Testis (tissue), 3 donors: ENCODE data around the gene ITGB1. TPM values are rescaled to one million over a fixed set of nuclear protein-coding genes. Genes with fewer than 3 reads are reported as not detected.

Experiments
- DNase-seq: peaks from one replicate; pipeline ENCODE4 v3.0.0-alpha.2; 2019
- H3K27ac ChIP-seq, 2 donors: fragments of 200-600 bp; sonication (generic); one replicate each; pipeline ENCODE4 v1.5.1; 2019
- H3K27me3 ChIP-seq: fragments of 200-600 bp; sonication (generic); one replicate; pipeline ENCODE4 v1.5.1; 2019
- H3K36me3 ChIP-seq: fragments of 200-600 bp; sonication (generic); one replicate; pipeline ENCODE4 v1.5.1; 2017; ENCODE audit warnings: low read depth; ENCODE audit errors: missing control alignments
- H3K4me1 ChIP-seq: fragments of 200-600 bp; sonication (generic); one replicate; pipeline ENCODE4 v1.5.1; 2019
- H3K4me3 ChIP-seq, 2 donors: fragments of 200-600 bp; sonication (generic); one replicate each; pipeline ENCODE4 v1.5.1; 2017 to 2019
- H3K9me3 ChIP-seq: fragments of 200-600 bp; sonication (generic); one replicate; pipeline ENCODE4 v1.5.1; 2017
- POLR2A ChIP-seq: fragments of 450-650 bp; IDR thresholded peaks from one replicate; pipeline ENCODE4 v1.6.1; 2017; ENCODE audit warnings: antibody characterized with exemption, mild to moderate bottlenecking, moderate library complexity
- WGBS, 2 donors: methylation state at CpG; one replicate each; pipeline ENCODE4 v1.1.5; 2018; 5-methylcytosine and 5-hydroxymethylcytosine counted together
- intact Hi-C: fragments of 100-400 bp; cut with DNase I; formaldehyde crosslinking; loops from one replicate; pipeline ENCODE4 v1.15.1; 2023; ENCODE audit warnings: low total_unique reads
- polyA plus RNA-seq: library from polyadenylated mRNA; stranded (reverse); fragments of 350-450 nt; fragmentation: Illumina TruSeq; extraction: RNeasy Lipid Tissue Mini Kit (QIAGEN cat#74804); gene quantifications from one replicate; pipeline ENCODE4 v1.2.3, GENCODE V29; 2014; ENCODE audit warnings: low read depth, low replicate concordance; ENCODE audit not compliant: insufficient read depth
- total RNA-seq, 2 donors: library from RNA; depleted of rRNA; stranded (reverse); fragments of >200 nt; gene quantifications; one replicate each; pipeline ENCODE4 v1.2.3, GENCODE V29; 2016
- TF ChIP-seq, protein P1 (sequence below), 3 experiments: fragments of 450-650 bp in 2 of 3; fragments of 200-600 bp in 1 of 3; sonication (generic) in 1 of 3; IDR thresholded peaks; one replicate each; pipeline ENCODE4 v1.5.1; 2016 to 2019; ENCODE audit warnings: antibody characterized with exemption in 3 of 3, mild to moderate bottlenecking in 2 of 3, moderate library complexity in 1 of 3

Gene ITGB1
- total and polyA plus RNA-seq, 3 donors from 2014 or later = 158 to 189 (median 175) TPM

DNA sequence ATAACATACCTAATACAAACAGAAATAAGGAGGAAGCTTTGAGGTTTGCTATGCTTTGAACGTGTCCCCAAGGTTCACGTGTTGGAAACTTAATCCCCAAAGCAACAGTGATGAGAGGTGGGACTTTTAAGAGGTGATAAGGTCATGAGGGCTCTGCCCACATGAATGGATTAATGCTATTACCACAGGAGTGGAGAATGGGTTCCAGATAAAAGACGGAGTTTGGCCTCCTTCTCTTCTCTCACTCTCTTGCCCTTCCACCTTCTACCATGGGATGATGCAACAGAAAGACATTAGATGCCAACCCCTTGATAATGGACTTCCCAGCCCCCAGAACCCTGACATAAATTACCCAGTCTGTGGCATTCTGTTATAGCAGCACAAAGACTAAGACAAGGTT lies 9.6 kb downstream of the ITGB1 start:
- WGBS, 2 donors = 60 to 67% methylated on average over 3 of the region's 3 CpGs

DNA sequence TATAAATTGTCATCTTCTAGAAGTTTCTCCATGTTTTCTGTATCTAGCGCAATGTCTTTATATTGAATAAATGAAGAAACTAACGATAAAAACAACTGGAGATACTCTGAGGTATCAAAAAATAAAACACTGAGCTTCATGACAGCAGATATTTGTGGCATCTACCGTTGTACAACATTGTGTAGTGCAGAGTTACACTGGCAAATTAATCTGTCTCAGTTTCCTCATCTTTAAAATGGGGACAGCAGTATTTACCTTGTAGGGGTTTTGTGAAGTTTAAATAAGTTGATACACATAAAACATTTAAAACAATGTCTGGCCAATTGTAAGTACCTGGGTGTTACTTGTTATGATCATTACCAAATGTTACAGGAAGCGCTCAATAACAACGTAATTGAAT lies 10.4 kb downstream of the ITGB1 start:
- intact Hi-C loops = no loop called here
- 91% methylated on average over 5 of the region's 5 CpGs for WGBS, 2 donors
- Histone ChIP-seq H3K36me3 (no peaks in the 10 kb centered on the region), H3K27ac (no peak overlapping the region), H3K27me3 (no peaks in the 10 kb centered on the region), H3K4me1 (no peaks in the 10 kb centered on the region), H3K9me3 (no peaks in the 10 kb centered on the region), H3K4me3 (no peak overlapping the region)
- no peak for TF ChIP-seq POLR2A
- TF ChIP-seq, protein P1, sequence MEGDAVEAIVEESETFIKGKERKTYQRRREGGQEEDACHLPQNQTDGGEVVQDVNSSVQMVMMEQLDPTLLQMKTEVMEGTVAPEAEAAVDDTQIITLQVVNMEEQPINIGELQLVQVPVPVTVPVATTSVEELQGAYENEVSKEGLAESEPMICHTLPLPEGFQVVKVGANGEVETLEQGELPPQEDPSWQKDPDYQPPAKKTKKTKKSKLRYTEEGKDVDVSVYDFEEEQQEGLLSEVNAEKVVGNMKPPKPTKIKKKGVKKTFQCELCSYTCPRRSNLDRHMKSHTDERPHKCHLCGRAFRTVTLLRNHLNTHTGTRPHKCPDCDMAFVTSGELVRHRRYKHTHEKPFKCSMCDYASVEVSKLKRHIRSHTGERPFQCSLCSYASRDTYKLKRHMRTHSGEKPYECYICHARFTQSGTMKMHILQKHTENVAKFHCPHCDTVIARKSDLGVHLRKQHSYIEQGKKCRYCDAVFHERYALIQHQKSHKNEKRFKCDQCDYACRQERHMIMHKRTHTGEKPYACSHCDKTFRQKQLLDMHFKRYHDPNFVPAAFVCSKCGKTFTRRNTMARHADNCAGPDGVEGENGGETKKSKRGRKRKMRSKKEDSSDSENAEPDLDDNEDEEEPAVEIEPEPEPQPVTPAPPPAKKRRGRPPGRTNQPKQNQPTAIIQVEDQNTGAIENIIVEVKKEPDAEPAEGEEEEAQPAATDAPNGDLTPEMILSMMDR (IDR thresholded peaks at IDR 0.05) = no peak
- DNase-seq = no peak

More for the DNA sequence above, 9.6 kb downstream of the ITGB1 start:
- Histone ChIP-seq H3K36me3 (no peaks in the 10 kb centered on the region), H3K27me3 (no peaks in the 10 kb centered on the region), H3K9me3 (no peaks in the 10 kb centered on the region), H3K4me1 (peaks cover 3% of the 10 kb centered on the region), H3K27ac (no peak overlapping the region), H3K4me3 (no peak overlapping the region)
- no peak for TF ChIP-seq POLR2A
- TF ChIP-seq, protein P1 (IDR thresholded peaks at IDR 0.05) = no peak
- no peak for DNase-seq
- intact Hi-C loops = no loop called here

DNA sequence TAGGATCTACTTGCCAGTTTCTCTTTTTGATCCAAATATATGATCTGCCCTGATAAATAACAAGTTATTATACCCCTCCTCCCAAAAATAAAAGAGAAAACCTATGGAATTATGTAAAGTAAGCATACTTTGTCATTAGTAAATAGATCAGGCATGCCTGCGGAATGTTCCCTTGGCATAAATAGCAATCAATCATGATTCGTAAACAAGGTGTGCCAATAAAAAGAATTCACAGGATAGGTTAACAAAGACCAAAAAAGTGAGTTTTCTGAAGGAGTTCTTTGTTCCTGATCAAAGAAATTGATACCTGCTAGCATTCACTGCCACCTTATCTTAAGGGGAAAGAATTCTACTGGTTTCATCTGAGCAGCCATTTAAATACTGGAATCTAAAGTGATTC lies 11.9 kb downstream of the ITGB1 start:
- no peaks in the 10 kb centered on the region for H3K9me3 ChIP-seq
- H3K36me3 ChIP-seq = no peaks in the 10 kb centered on the region
- H3K4me1 ChIP-seq = peaks cover 9% of the 10 kb centered on the region
- intact Hi-C loops = no loop called here
- 86 to 91% methylated on average over 2 of the region's 2 CpGs for WGBS, 2 donors
- no peaks in the 10 kb centered on the region for H3K27me3 ChIP-seq
- no peak overlapping the region for H3K27ac ChIP-seq
- TF ChIP-seq POLR2A = no peak
- TF ChIP-seq, protein P1 (IDR thresholded peaks at IDR 0.05) = no peak
- no peak for DNase-seq
- no peak overlapping the region for H3K4me3 ChIP-seq

DNA sequence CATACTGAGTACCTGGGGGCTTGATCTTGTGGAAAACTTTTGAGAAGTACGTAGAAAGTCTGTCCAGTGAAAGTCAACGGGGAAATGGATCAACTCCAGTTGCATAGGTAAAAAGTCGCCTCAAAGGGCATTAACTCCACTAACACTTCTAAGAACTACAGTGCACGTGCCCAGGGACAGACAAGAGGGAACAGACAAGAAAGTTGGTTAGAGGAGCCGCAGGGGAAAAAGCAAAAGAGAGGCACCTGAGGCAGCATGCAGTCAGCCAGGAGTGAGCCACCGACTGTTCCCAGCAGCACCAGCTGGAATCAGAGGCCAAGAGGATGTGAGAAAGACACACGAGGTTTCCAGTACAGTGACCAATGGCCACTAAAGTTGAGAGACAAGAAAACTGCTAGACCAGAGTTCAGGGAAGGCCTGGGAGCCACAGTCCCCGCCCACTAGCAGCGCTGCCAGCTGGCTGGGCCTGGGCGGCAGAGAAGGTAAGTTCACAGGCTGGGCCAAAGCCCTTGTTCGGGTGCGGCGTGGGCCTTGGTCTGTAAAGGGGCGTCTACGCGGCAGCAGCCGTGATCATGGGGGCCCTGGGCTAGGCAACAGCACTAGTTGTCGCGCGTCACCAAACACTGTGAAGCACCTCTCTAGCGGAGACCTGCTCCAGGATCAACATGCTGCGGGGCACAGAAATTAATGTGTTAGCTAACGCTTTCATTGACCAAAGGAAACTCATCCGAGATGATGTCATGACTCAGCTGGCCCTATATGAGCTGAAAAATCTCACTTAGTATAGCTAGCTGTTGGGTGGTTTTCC lies 14.0 kb downstream of the ITGB1 start:
- Histone ChIP-seq H3K4me3 (no peak overlapping the region), H3K9me3 (no peaks in the 10 kb centered on the region), H3K4me1 (peaks cover 12% of the 10 kb centered on the region), H3K27ac (peak overlapping the region in 1 of 2 donors; percentile 4), H3K36me3 (no peaks in the 10 kb centered on the region), H3K27me3 (no peaks in the 10 kb centered on the region)
- TF ChIP-seq POLR2A = no peak
- intact Hi-C loops = no loop called here
- no peak for DNase-seq
- 88 to 94% methylated on average over 17 to 24 of the region's 24 CpGs for WGBS, 2 donors

DNA sequence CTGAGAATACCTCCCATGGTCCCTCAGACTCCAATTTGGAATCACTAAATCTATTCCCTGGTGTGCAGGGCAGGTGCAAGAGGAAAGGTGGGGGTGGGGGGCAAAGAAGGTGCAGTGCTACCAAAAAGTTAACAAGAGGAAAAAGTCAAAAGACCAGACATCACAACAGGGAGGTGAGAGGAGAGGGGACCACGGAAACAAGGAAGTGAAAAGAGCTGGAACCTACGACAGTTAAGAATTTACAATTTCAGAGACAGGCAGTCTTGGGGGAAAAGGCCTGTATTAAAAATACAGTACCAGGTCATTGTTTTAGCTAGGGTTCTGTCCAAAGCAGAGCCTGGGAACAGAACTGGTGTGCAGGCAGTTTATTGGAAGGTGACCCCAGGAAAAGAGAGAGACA lies 14.6 kb downstream of the ITGB1 start:
- Histone ChIP-seq H3K4me3 (peak overlapping the region in 1 of 2 donors; percentile 13), H3K36me3 (no peaks in the 10 kb centered on the region), H3K4me1 (peaks cover 12% of the 10 kb centered on the region), H3K9me3 (no peaks in the 10 kb centered on the region), H3K27ac (peak overlapping the region in 1 of 2 donors; percentile 4), H3K27me3 (no peaks in the 10 kb centered on the region)
- no peak for DNase-seq
- intact Hi-C loops = no loop called here
- TF ChIP-seq, protein P1 (IDR thresholded peaks at IDR 0.05) = no peak
- no peak for TF ChIP-seq POLR2A
- WGBS, 2 donors = 71 to 84% methylated on average over 2 of the region's 2 CpGs
